ENCODE measurements around the gene SHB. TPM values are rescaled to one million over a fixed set of nuclear protein-coding genes. Genes with fewer than 3 reads are reported as not detected.

SHB gene
- total RNA-seq, 1 experiment from 2014 or later = 23.8 TPM

DNA sequence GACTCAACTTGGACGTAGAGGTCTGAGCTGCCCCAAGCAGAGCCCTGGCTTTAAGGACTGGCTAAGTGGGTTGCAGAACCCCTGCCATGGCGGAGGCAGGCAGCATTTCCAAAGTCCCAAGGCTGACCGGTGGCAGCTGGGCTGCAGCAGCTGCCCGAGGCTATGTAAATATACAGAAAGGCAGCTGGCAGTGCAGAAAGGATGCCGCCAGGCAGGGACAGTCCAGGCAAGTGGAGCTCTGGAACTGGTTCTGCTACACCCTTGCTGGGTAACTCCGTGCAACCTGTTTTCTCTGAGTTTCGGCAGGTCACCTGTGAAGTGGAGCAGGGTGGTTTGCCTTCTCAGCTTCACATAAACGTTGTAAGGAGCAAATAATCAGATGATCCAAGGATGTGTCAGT is 46.0 kb downstream of the SHB start:
- peaks cover 76% of the 10 kb centered on the region for H3F3A ChIP-seq (ENCODE audit: insufficient read depth, low read depth)
- H3K9me3 ChIP-seq (ENCODE audit: insufficient read depth, low read depth) = no peaks in the 10 kb centered on the region
- peaks cover 100% of the 10 kb centered on the region for H3K4me1 ChIP-seq (replicated peaks; ENCODE audit: insufficient read depth)
- H3K36me3 ChIP-seq (ENCODE audit: low read depth) = no peaks in the 10 kb centered on the region
- H3K4me3 ChIP-seq = no peak overlapping the region
- peaks cover 4% of the 10 kb centered on the region; the same call in 1 of the 2 replicates for H4K20me1 ChIP-seq (ENCODE audit: insufficient read depth)
- no peaks in the 10 kb centered on the region for H3K27me3 ChIP-seq (ENCODE audit: insufficient read depth, low read depth)
- peaks cover 89% of the 10 kb centered on the region for H3K79me2 ChIP-seq (ENCODE audit: low read depth)
- no TSS peak for BruUV-seq (replicated peaks)
- no peaks in the 10 kb centered on the region for H3K9me2 ChIP-seq (ENCODE audit: insufficient read depth)
- H3K4me2 ChIP-seq = peak overlapping the region; percentile 75
- ChIA-PET CTCF (no interaction called here), POLR2A (ENCODE audit: unreplicated experiment) (no interaction called here)
- peak overlapping the region; percentile 93 for H3K27ac ChIP-seq
- H2AFZ ChIP-seq = no peak overlapping the region
- intact Hi-C loops (cut with micrococcal nuclease; ENCODE audit: unreplicated experiment) = no loop called here
- DNase-seq = peak; percentile 59 to 72
- TF ChIP-seq EZH2 (IDR thresholded peaks at IDR 0.05; ENCODE audit: low read depth) = no peak
- TF ChIP-seq, protein P1, sequence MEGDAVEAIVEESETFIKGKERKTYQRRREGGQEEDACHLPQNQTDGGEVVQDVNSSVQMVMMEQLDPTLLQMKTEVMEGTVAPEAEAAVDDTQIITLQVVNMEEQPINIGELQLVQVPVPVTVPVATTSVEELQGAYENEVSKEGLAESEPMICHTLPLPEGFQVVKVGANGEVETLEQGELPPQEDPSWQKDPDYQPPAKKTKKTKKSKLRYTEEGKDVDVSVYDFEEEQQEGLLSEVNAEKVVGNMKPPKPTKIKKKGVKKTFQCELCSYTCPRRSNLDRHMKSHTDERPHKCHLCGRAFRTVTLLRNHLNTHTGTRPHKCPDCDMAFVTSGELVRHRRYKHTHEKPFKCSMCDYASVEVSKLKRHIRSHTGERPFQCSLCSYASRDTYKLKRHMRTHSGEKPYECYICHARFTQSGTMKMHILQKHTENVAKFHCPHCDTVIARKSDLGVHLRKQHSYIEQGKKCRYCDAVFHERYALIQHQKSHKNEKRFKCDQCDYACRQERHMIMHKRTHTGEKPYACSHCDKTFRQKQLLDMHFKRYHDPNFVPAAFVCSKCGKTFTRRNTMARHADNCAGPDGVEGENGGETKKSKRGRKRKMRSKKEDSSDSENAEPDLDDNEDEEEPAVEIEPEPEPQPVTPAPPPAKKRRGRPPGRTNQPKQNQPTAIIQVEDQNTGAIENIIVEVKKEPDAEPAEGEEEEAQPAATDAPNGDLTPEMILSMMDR (conservative IDR thresholded peaks at IDR 0.05) = no peak

DNA sequence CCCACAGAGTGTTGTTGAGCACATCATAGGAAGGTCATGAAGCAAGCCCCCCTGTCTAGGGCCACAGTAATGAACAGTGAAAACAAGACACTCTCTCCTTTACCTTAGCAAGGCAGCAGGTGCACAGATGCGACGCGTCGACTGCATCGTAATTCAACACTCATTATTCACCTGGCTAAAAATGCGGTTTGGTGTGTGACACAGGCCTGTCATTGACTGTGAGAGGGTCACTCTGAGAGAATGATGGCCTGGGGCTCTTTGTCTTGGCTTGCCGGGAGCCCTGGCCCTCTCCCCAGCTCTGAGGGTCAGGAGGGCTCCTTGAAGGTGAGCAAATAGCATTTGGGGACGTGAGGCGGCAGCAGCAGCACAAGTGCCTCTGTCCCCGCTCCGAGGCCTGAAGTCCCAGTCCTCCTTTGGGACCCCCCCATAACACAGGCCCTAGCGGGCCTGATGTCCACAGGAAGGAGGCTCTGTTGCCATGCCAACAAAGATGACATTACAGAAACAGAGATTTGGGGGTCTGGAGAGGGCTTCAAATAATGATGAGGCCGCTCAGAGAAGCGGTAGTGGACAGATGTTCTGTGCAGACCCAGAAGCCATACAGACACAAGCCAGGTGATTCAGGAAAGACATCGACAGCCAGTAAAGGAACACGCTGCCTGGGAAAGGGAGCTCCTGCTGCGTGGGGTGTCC is 46.7 kb downstream of the SHB start:
- peaks cover 100% of the 10 kb centered on the region for H3K4me1 ChIP-seq (replicated peaks; ENCODE audit: insufficient read depth)
- peak overlapping the region; percentile 85 for H3K27ac ChIP-seq
- no peak overlapping the region for H2AFZ ChIP-seq
- peak overlapping the region; percentile 75; the same call in 1 of the 2 replicates for H3K4me2 ChIP-seq
- peaks cover 89% of the 10 kb centered on the region for H3K79me2 ChIP-seq (ENCODE audit: low read depth)
- peaks cover 4% of the 10 kb centered on the region; the same call in 1 of the 2 replicates for H4K20me1 ChIP-seq (ENCODE audit: insufficient read depth)
- no peaks in the 10 kb centered on the region for H3K36me3 ChIP-seq (ENCODE audit: low read depth)
- ChIA-PET POLR2A (ENCODE audit: unreplicated experiment) (no interaction called here), CTCF (no interaction called here)
- BruUV-seq (replicated peaks) = no TSS peak
- intact Hi-C loops (cut with micrococcal nuclease; ENCODE audit: unreplicated experiment) = no loop called here
- peaks cover 69% of the 10 kb centered on the region for H3F3A ChIP-seq (ENCODE audit: insufficient read depth, low read depth)
- no peak overlapping the region for H3K4me3 ChIP-seq
- H3K27me3 ChIP-seq (ENCODE audit: insufficient read depth, low read depth) = no peaks in the 10 kb centered on the region
- no peak for TF ChIP-seq EZH2 (IDR thresholded peaks at IDR 0.05; ENCODE audit: low read depth)
- TF ChIP-seq, protein P1 (conservative IDR thresholded peaks at IDR 0.05) = no peak
- H3K9me3 ChIP-seq (ENCODE audit: insufficient read depth, low read depth) = no peaks in the 10 kb centered on the region
- no peaks in the 10 kb centered on the region for H3K9me2 ChIP-seq (ENCODE audit: insufficient read depth)
- no peak for DNase-seq

DNA sequence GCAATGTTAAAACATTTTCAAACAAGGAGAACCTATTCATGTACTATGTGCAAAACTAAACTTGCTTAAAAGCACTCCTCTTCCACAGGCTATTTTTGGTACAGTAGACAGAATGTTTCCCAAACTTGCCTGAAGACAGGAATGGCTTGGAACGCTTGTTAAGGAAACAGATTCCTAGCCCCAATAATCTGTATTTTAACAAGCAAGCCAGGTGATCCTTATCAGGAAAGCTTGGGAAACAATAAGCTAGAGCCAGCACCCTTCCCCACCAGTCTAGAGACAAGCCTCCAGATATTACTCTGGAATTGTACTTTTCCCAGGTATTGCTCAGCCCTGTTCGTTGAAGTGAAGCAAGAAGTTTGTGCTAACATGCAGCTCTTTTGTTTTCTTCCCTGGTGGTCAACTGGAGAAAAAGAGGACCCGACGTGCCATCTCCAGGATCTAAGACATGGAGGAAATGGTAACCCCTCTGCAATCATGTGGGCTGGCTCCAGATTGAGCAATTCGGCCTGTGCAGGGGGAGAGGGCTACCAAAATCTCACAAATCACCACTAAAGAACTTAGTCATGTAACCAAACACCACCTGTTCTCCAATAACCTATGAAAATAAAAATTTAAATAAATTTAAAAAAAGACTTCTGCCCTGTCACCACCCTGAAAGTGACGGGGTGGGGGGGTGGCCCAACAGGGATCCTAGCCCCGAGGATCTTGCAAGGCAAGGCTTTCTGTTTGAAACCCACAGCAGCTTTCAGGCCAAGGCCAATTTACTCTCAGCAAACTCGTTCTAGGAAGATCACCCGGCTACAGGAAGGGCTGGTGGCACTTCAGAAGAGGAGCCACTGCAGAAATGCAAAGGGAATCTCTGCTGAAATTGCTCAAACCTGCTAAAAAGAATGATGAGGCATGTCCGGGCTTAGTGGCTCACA is 48.6 kb downstream of the SHB start:
- Histone ChIP-seq H4K20me1 (ENCODE audit: insufficient read depth) (peaks cover 4% of the 10 kb centered on the region; the same call in 1 of the 2 replicates), H3K9me3 (ENCODE audit: insufficient read depth, low read depth) (no peaks in the 10 kb centered on the region), H3K27me3 (ENCODE audit: insufficient read depth, low read depth) (no peaks in the 10 kb centered on the region), H3F3A (ENCODE audit: insufficient read depth, low read depth) (peaks cover 53% of the 10 kb centered on the region), H3K4me3 (0 out of 2 replicates have a peak overlapping the region, but pooled peaks have one; percentile 8), H3K9me2 (ENCODE audit: insufficient read depth) (no peaks in the 10 kb centered on the region), H3K4me2 (peak overlapping the region; percentile 72), H3K36me3 (ENCODE audit: low read depth) (no peaks in the 10 kb centered on the region), H3K4me1 (replicated peaks; ENCODE audit: insufficient read depth) (peaks cover 95% of the 10 kb centered on the region), H3K79me2 (ENCODE audit: low read depth) (peaks cover 92% of the 10 kb centered on the region), H3K27ac (peak overlapping the region; percentile 85), H2AFZ (no peak overlapping the region)
- ChIA-PET CTCF (no interaction called here), POLR2A (ENCODE audit: unreplicated experiment) (interaction anchor here (1.2 kb wide), 1 partner anchor 28 kb away, joined by 6 read pairs; no protein-coding TSS in a partner anchor)
- DNase-seq = peak in 1 of 2 experiments; percentile 71
- intact Hi-C loops (cut with micrococcal nuclease; ENCODE audit: unreplicated experiment) = no loop called here
- TF ChIP-seq EZH2 (IDR thresholded peaks at IDR 0.05; ENCODE audit: low read depth) = no peak
- BruUV-seq (replicated peaks) = no TSS peak
